ENCODE results near the gene PRKCA. TPM values are rescaled to one million over a fixed set of nuclear protein-coding genes. Genes with fewer than 3 reads are reported as not detected.
A peak's percentile ranks its signal among the peaks of the same experiment; 100 is the strongest.

Gene PRKCA
- total and polyA plus RNA-seq, 9 of the 15 experiments (the other 6 are each of a cell fraction or from before 2014, with no cell fraction given) = 3.2 to 33.0 (median 17.8) TPM

DNA sequence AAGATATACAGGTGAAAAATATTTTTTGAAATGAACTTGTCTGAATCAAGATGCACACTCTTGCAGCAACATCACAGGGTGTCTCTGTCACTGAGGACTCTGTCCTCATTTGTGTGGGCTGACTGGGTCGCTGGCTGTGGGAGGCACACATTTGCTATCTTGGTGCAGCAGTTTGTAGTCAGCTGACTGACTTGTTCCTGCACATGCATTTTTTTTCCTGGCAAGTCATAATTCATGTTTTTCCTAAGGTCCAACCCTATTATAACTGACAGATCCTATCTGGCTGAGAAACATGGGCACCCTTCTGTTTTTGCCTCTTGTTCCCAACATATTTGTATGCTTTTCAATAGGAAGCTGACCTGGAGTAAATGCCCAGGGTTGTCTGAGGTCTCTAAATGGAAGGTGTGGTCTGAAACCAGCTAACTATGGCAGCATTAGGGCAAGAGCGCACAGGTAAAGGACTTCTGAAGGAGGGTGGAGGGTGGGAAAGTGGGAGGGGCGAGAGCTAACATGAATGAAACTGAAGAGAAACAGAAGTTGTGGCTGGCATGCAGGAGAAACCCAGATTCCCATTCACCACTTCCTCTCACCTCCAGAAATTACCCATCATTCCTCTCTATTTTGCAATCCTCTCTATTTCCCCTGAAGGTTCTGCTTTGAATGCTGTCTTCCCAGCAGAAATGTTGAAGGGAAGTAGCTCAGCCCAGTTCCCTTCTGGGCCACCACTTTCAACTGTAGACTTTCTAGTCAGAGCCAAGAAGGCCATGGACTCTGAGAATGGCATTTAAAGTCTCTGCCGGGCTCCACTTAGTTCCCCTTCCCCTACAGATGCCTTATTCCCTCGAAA, 166.1 kb downstream of the PRKCA start (continued):
- peak; percentile 52 for TF ChIP-seq TFE3 (CRISPR knock-in tag; IDR thresholded peaks at IDR 0.05)
- peak; percentile 56 for TF ChIP-seq HDAC3 (IDR thresholded peaks at IDR 0.05; ENCODE audit: borderline replicate concordance, partially characterized antibody)
- TF ChIP-seq, protein P1, sequence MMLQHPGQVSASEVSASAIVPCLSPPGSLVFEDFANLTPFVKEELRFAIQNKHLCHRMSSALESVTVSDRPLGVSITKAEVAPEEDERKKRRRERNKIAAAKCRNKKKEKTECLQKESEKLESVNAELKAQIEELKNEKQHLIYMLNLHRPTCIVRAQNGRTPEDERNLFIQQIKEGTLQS (IDR thresholded peaks at IDR 0.05) = peak; percentile 37; the same call in 1 of the 2 replicates
- TF ChIP-seq, protein P1 (CRISPR knock-in tag; conservative IDR thresholded peaks at IDR 0.05) = no peak
- peak; percentile 92 for TF ChIP-seq DPF2 (IDR thresholded peaks at IDR 0.05)
- TF ChIP-seq TEAD4 (IDR thresholded peaks at IDR 0.05; ENCODE audit: low read length) = peak; percentile 88
- no peak for TF ChIP-seq TEAD4 (CRISPR knock-in tag; IDR thresholded peaks at IDR 0.05; ENCODE audit: borderline replicate concordance)
- peak; percentile 61; the same call in 1 of the 2 replicates for TF ChIP-seq SMARCC2 (IDR thresholded peaks at IDR 0.05; ENCODE audit: low read depth)
- TF ChIP-seq TCFL5 (CRISPR knock-in tag; conservative IDR thresholded peaks at IDR 0.05) = no peak
- peak; percentile 95 for TF ChIP-seq PKNOX1 (IDR thresholded peaks at IDR 0.05)
- TF ChIP-seq NCOA2 (IDR thresholded peaks at IDR 0.05; ENCODE audit: partially characterized antibody in 2 of 2) = peak in 1 of 2 experiments; percentile 26
- TF ChIP-seq, protein P2, sequence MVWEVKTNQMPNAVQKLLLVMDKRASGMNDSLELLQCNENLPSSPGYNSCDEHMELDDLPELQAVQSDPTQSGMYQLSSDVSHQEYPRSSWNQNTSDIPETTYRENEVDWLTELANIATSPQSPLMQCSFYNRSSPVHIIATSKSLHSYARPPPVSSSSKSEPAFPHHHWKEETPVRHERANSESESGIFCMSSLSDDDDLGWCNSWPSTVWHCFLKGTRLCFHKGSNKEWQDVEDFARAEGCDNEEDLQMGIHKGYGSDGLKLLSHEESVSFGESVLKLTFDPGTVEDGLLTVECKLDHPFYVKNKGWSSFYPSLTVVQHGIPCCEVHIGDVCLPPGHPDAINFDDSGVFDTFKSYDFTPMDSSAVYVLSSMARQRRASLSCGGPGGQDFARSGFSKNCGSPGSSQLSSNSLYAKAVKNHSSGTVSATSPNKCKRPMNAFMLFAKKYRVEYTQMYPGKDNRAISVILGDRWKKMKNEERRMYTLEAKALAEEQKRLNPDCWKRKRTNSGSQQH (CRISPR knock-in tag; IDR thresholded peaks at IDR 0.05) = no peak
- TF ChIP-seq, protein P3, sequence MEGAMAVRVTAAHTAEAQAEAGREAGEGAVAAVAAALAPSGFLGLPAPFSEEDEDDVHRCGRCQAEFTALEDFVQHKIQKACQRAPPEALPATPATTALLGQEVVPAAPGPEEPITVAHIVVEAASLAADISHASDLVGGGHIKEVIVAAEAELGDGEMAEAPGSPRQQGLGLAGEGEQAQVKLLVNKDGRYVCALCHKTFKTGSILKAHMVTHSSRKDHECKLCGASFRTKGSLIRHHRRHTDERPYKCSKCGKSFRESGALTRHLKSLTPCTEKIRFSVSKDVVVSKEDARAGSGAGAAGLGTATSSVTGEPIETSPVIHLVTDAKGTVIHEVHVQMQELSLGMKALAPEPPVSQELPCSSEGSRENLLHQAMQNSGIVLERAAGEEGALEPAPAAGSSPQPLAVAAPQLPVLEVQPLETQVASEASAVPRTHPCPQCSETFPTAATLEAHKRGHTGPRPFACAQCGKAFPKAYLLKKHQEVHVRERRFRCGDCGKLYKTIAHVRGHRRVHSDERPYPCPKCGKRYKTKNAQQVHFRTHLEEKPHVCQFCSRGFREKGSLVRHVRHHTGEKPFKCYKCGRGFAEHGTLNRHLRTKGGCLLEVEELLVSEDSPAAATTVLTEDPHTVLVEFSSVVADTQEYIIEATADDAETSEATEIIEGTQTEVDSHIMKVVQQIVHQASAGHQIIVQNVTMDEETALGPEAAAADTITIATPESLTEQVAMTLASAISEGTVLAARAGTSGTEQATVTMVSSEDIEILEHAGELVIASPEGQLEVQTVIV (CRISPR knock-in tag; IDR thresholded peaks at IDR 0.05; ENCODE audit: borderline replicate concordance) = no peak
- peak; percentile 29; the same call in 1 of the 2 replicates for TF ChIP-seq MTA3 (IDR thresholded peaks at IDR 0.05; ENCODE audit: borderline replicate concordance)
- TF ChIP-seq CHCHD3 (CRISPR knock-in tag; IDR thresholded peaks at IDR 0.05) = no peak
- TF ChIP-seq JUN (IDR thresholded peaks at IDR 0.05; ENCODE audit: borderline replicate concordance, low read depth, low read length) = no peak
- TF ChIP-seq JUN (CRISPR knock-in tag; IDR thresholded peaks at IDR 0.05; ENCODE audit: borderline replicate concordance) = no peak
- no peak for TF ChIP-seq RBFOX2 (IDR thresholded peaks at IDR 0.05; ENCODE audit: low read depth, low read length)

Measured in K562 (cell line).